GM12892 (cell line): ENCODE measurements around the gene GAS2L2.

Source experiments
- POLR2A ChIP-seq: IDR thresholded peaks from 2 replicates; pipeline ENCODE4 v1.6.1; 2011; ENCODE audit warnings: low read depth, low read length, control low read depth
- POLR2AphosphoS5 ChIP-seq: IDR thresholded peaks from 2 replicates; pipeline ENCODE4 v1.6.1; 2011; ENCODE audit warnings: low read depth, low read length, control low read depth

DNA sequence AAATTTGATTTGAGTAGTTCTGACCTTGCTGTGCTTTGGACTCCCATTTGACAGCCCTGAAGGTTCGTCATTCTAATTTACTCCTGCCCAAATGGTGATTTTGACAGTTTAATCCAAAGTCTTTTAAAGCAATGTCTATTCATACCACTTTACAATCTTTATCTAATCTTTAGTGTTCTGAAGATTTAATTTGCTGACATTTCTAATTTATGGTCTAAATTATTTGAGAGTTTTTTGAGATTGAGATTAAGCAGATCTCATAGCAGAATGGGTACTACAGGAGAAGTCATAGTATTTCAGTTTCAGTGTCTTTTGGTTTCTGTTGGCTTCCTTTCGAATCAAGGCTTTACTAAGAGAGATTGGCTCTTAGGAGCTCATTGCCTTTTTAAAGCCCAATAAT, 54.2 kb downstream of the GAS2L2 start:
- TF ChIP-seq POLR2A, result no peak
- TF ChIP-seq POLR2AphosphoS5, result no peak
